GDM1 (cell line): ENCODE data around the gene XYLT1.

Experiments used
- DNase-seq: peaks from one replicate; lab custom pipeline; 2025; lab: John Stamatoyannopoulos, UW

Gene XYLT1

GRCh38 chr16:17459903-17460521, 10.7 kb downstream of the XYLT1 start:
- no peak for DNase-seq

GRCh38 chr16:17457997-17458396, 12.8 kb downstream of the XYLT1 start:
- DNase-seq: no peak

GRCh38 chr16:17457513-17457912, 13.2 kb downstream of the XYLT1 start:
- no peak for DNase-seq

GRCh38 chr16:17454162-17454730, 16.5 kb downstream of the XYLT1 start:
- no peak for DNase-seq

GRCh38 chr16:17453364-17454038, 17.3 kb downstream of the XYLT1 start:
- no peak for DNase-seq

- no peak for DNase-seq
Observed at GRCh38 chr16:17452922-17453321, 17.8 kb downstream of the XYLT1 start.

GRCh38 chr16:17451843-17452242, 18.9 kb downstream of the XYLT1 start:
- no peak for DNase-seq

GRCh38 chr16:17450291-17450690, 20.5 kb downstream of the XYLT1 start:
- DNase-seq: no peak

GRCh38 chr16:17448640-17449638, 21.8 kb downstream of the XYLT1 start:
- peak; percentile 33 for DNase-seq

GRCh38 chr16:17447101-17447569, 23.6 kb downstream of the XYLT1 start:
- no peak for DNase-seq

GRCh38 chr16:17446661-17447060, 24.1 kb downstream of the XYLT1 start:
- no peak for DNase-seq

- DNase-seq: no peak
Observed at GRCh38 chr16:17445421-17445820, 25.3 kb downstream of the XYLT1 start.

GRCh38 chr16:17444658-17445057, 26.1 kb downstream of the XYLT1 start:
- no peak for DNase-seq

GRCh38 chr16:17440131-17440530, 30.6 kb downstream of the XYLT1 start:
- DNase-seq: no peak

GRCh38 chr16:17439580-17439979, 31.2 kb downstream of the XYLT1 start:
- no peak for DNase-seq

GRCh38 chr16:17437981-17438380, 32.8 kb downstream of the XYLT1 start:
- no peak for DNase-seq

GRCh38 chr16:17437127-17437720, 33.5 kb downstream of the XYLT1 start:
- DNase-seq: no peak

- DNase-seq: no peak
Observed at GRCh38 chr16:17435318-17435717, 35.4 kb downstream of the XYLT1 start.

- no peak for DNase-seq
Observed at GRCh38 chr16:17433577-17434451, 36.9 kb downstream of the XYLT1 start.

GRCh38 chr16:17432901-17433576, 37.7 kb downstream of the XYLT1 start:
- DNase-seq: no peak
